Liver (tissue), 9 donors: ENCODE data around the gene PLCB3. TPM values are rescaled to one million over a fixed set of nuclear protein-coding genes. Genes with fewer than 3 reads are reported as not detected.

Source experiments
- DNase-seq: peaks from one replicate; pipeline ENCODE4 v3.0.0-alpha.2; 2017; ENCODE audit warnings: low spot score
- H3K27ac ChIP-seq, 2 donors: one replicate each; pipeline ENCODE4 v1.7.0; 2013; ENCODE audit warnings: inconsistent platforms in 2 of 2, low read length in 2 of 2, control low read depth in 1 of 2, low read depth in 1 of 2, mild to moderate bottlenecking in 1 of 2
- H3K27me3 ChIP-seq, 4 donors: one replicate each; pipeline versions ENCODE4 v1.6.1 to v1.7.0; 2013; ENCODE audit warnings: low read length in 3 of 4, inconsistent platforms in 1 of 4, mild to moderate bottlenecking in 1 of 4, moderate library complexity in 1 of 4; ENCODE audit not compliant: control insufficient read depth in 4 of 4, insufficient read depth in 4 of 4
- H3K36me3 ChIP-seq, 4 donors: one replicate each; pipeline versions ENCODE4 v1.6.1 to v1.7.0; 2013; ENCODE audit warnings: low read length in 3 of 4, mild to moderate bottlenecking in 3 of 4, low read depth in 1 of 4, moderate library complexity in 1 of 4; ENCODE audit not compliant: control insufficient read depth in 4 of 4, insufficient read depth in 3 of 4
- H3K4me1 ChIP-seq, 4 donors: one replicate each; pipeline versions ENCODE4 v1.6.1 to v1.7.0; 2013; ENCODE audit warnings: low read length in 3 of 4, mild to moderate bottlenecking in 3 of 4, moderate library complexity in 1 of 4; ENCODE audit not compliant: control insufficient read depth in 4 of 4, insufficient read depth in 4 of 4
- H3K4me3 ChIP-seq, 3 donors: one replicate each; pipeline versions ENCODE4 v1.6.1 to v1.7.0; 2013; ENCODE audit warnings: low read length in 3 of 3, control low read depth in 1 of 3, low read depth in 1 of 3, mild to moderate bottlenecking in 1 of 3
- H3K9ac ChIP-seq, 2 donors: one replicate each; pipeline ENCODE4 v1.7.0; 2013; ENCODE audit warnings: low read length in 2 of 2, mild to moderate bottlenecking in 2 of 2, moderate library complexity in 2 of 2, control low read depth in 1 of 2, low read depth in 1 of 2
- H3K9me3 ChIP-seq, 4 donors: one replicate each; pipeline versions ENCODE4 v1.6.1 to v1.7.0; 2013; ENCODE audit warnings: low read length in 3 of 4; ENCODE audit not compliant: control insufficient read depth in 4 of 4
- CTCF ChIP-seq: fragments of 150-350 bp; IDR thresholded peaks from 2 replicates; pipeline ENCODE4 v1.5.1; 2017; ENCODE audit warnings: improper control_type of control experiment, low read depth, low read length; ENCODE audit not compliant: missing input control
- EGR1 ChIP-seq, 2 donors: IDR thresholded peaks; 2 replicates each; pipeline ENCODE4 v1.6.1; 2016 to 2018; ENCODE audit warnings: antibody characterized with exemption in 2 of 2, low read depth in 2 of 2
- FOXA1 ChIP-seq: IDR thresholded peaks from 2 replicates; pipeline ENCODE4 v1.6.1; 2016; ENCODE audit warnings: antibody characterized with exemption
- FOXA2 ChIP-seq: IDR thresholded peaks from 2 replicates; pipeline ENCODE4 v1.6.1; 2016; ENCODE audit warnings: antibody characterized with exemption
- GABPA ChIP-seq, 2 donors: IDR thresholded peaks in 1 of 2; conservative IDR thresholded peaks in 1 of 2; 2 replicates each; pipeline ENCODE4 v1.6.1; 2016; ENCODE audit warnings: antibody characterized with exemption in 2 of 2, mild to moderate bottlenecking in 1 of 2, moderate library complexity in 1 of 2
- HNF4A ChIP-seq, 2 donors: conservative IDR thresholded peaks; 2 replicates each; pipeline ENCODE4 v1.6.1; 2016; ENCODE audit warnings: antibody characterized with exemption in 2 of 2, mild to moderate bottlenecking in 2 of 2
- HNF4G ChIP-seq: IDR thresholded peaks from 2 replicates; pipeline ENCODE4 v1.6.1; 2016; ENCODE audit warnings: antibody characterized with exemption
- JUND ChIP-seq, 2 donors: IDR thresholded peaks; 2 replicates each; pipeline ENCODE4 v1.6.1; 2016; ENCODE audit warnings: antibody characterized with exemption in 2 of 2
- NR2F2 ChIP-seq: IDR thresholded peaks from 2 replicates; pipeline ENCODE4 v1.6.1; 2016; ENCODE audit warnings: antibody characterized with exemption
- RAD21 ChIP-seq, 2 donors: IDR thresholded peaks; 2 replicates each; pipeline ENCODE4 v1.6.1; 2016; ENCODE audit warnings: antibody characterized with exemption in 2 of 2, mild to moderate bottlenecking in 2 of 2
- RXRA ChIP-seq, 2 donors: IDR thresholded peaks; 2 replicates each; pipeline ENCODE4 v1.6.1; 2017 to 2018; ENCODE audit warnings: antibody characterized with exemption in 2 of 2, mild to moderate bottlenecking in 1 of 2
- SP1 ChIP-seq: IDR thresholded peaks from 2 replicates; pipeline ENCODE4 v1.6.1; 2018; ENCODE audit warnings: antibody characterized with exemption, mild to moderate bottlenecking
- TAF1 ChIP-seq: conservative IDR thresholded peaks from 2 replicates; pipeline ENCODE4 v1.6.1; 2016; ENCODE audit warnings: antibody characterized with exemption, mild to moderate bottlenecking
- YY1 ChIP-seq: IDR thresholded peaks from 2 replicates; pipeline ENCODE4 v1.6.1; 2016; ENCODE audit warnings: antibody characterized with exemption, mild to moderate bottlenecking
- ZBTB33 ChIP-seq: IDR thresholded peaks from 2 replicates; pipeline ENCODE4 v1.6.1; 2016; ENCODE audit warnings: antibody characterized with exemption
- WGBS: extraction: QIAGEN DNeasy Blood & Tissue Kit; methylation state at CpG from one replicate; pipeline ENCODE4 v1.1.7; 2013; 5-methylcytosine and 5-hydroxymethylcytosine counted together
- polyA plus RNA-seq, 2 donors: library from polyadenylated mRNA; stranded (reverse) in 1 of 2; unstranded in 1 of 2; fragments of 200-250 nt in 1 of 2; fragments of >200 nt in 1 of 2; fragmentation: Nextera tagmentation in 1 of 2; extraction: Ambion mirVana in 1 of 2; gene quantifications; one replicate each; pipeline versions ENCODE4 v1.2.1 to v1.2.3, GENCODE V29; 2013 to 2015
- total RNA-seq, 2 donors: library from RNA; depleted of rRNA; stranded (reverse); fragments of >200 nt; gene quantifications; one replicate each; pipeline ENCODE4 v1.2.3, GENCODE V29; 2014
- TF ChIP-seq, protein P1 (sequence below): IDR thresholded peaks from 2 replicates; pipeline ENCODE4 v1.6.1; 2016; ENCODE audit warnings: antibody characterized with exemption, mild to moderate bottlenecking
- TF ChIP-seq, protein P2 (sequence below): IDR thresholded peaks from 2 replicates; pipeline ENCODE4 v1.6.1; 2016; ENCODE audit warnings: antibody characterized with exemption
- TF ChIP-seq, protein P3 (sequence below): IDR thresholded peaks from 2 replicates; pipeline ENCODE4 v1.6.1; 2016; ENCODE audit warnings: antibody characterized with exemption
- donor health status: healthy.
- donor health status: healthy.
- donor health status: healthy.
- donor health status: healthy.
- donor health status: healthy.

PLCB3 gene
- total and polyA plus RNA-seq, 4 donors, result 0.79 to 8.5 (median 5.4) TPM

DNA sequence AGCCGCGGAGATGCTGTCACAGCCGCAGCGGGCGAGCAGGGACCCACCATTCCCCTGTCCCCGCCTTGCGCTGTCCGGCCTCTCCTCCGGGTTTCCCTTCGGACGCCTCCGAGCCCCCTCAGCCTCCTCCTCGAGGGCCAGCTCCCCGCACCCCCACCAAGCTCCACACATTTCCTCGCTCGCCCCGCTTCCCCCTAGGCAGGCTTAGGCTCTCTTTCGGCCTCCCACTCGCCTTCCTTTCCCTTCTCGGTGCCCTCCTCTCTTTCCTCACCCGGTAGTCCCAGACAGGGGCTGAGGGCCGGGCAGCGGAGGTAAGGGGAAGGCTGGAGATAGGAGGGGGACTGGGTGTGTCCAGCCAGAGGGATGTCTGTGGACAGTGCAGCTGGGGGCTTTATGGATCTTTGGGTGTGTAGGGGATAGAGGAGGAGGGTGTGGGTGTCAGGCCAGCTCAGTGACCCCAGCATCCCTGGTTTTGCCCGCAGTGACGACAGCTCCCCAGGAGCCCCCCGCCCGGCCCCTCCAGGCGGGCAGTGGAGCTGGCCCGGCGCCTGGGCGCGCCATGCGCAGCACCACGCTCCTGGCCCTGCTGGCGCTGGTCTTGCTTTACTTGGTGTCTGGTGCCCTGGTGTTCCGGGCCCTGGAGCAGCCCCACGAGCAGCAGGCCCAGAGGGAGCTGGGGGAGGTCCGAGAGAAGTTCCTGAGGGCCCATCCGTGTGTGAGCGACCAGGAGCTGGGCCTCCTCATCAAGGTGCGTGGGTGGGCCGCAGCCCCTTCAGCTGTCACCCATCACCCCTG lies 41.3 kb downstream of the PLCB3 start:
- Histone ChIP-seq H3K9me3 (no peaks in the 10 kb centered on the region), H3K9ac (no peak overlapping the region), H3K27me3 (peaks cover 2 to 22% (median 6%) of the 10 kb centered on the region in 4 donors), H3K36me3 (no peaks in the 10 kb centered on the region), H3K4me1 (peaks cover 0 to 25% (median 8%) of the 10 kb centered on the region in 4 donors), H3K27ac (no peak overlapping the region), H3K4me3 (peak overlapping the region in 1 of 3 donors; percentile 32)
- WGBS, result 31% methylated on average over 42 of the region's 42 CpGs
- no peak for DNase-seq
- no peak for TF ChIP-seq RXRA (IDR thresholded peaks at IDR 0.05)
- TF ChIP-seq YY1, result no peak

DNA sequence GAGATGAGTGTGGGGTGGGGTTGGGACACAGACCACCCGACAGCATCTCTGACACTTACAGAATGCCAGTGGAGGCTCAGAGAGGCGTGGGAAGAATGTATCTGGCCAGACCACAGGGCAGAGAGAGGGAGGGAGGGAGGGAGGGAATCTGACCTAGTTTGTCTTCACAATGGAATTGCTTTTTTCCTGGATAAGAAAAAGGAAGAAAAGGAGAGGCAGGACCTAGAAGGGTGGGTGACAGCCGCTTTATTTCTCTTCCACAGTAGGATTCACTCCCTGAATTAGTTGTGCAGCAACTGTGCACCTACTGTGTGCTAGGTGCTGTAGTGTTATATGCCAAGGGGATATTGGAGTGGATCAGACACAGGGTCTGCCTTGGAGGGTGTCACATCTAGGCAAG lies 43.4 kb downstream of the PLCB3 start:
- no peak for TF ChIP-seq TAF1
- no peak for TF ChIP-seq HNF4G
- TF ChIP-seq JUND (IDR thresholded peaks at IDR 0.05), result no peak
- no peak for TF ChIP-seq SP1
- TF ChIP-seq GABPA (IDR thresholded peaks at IDR 0.05 in 1 of 2, conservative IDR thresholded peaks at IDR 0.05 in 1 of 2), result no peak
- TF ChIP-seq, protein P1, sequence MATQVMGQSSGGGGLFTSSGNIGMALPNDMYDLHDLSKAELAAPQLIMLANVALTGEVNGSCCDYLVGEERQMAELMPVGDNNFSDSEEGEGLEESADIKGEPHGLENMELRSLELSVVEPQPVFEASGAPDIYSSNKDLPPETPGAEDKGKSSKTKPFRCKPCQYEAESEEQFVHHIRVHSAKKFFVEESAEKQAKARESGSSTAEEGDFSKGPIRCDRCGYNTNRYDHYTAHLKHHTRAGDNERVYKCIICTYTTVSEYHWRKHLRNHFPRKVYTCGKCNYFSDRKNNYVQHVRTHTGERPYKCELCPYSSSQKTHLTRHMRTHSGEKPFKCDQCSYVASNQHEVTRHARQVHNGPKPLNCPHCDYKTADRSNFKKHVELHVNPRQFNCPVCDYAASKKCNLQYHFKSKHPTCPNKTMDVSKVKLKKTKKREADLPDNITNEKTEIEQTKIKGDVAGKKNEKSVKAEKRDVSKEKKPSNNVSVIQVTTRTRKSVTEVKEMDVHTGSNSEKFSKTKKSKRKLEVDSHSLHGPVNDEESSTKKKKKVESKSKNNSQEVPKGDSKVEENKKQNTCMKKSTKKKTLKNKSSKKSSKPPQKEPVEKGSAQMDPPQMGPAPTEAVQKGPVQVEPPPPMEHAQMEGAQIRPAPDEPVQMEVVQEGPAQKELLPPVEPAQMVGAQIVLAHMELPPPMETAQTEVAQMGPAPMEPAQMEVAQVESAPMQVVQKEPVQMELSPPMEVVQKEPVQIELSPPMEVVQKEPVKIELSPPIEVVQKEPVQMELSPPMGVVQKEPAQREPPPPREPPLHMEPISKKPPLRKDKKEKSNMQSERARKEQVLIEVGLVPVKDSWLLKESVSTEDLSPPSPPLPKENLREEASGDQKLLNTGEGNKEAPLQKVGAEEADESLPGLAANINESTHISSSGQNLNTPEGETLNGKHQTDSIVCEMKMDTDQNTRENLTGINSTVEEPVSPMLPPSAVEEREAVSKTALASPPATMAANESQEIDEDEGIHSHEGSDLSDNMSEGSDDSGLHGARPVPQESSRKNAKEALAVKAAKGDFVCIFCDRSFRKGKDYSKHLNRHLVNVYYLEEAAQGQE, result no peak
- no peak for TF ChIP-seq HNF4A (conservative IDR thresholded peaks at IDR 0.05)
- TF ChIP-seq YY1, result no peak
- no peak for TF ChIP-seq ZBTB33
- TF ChIP-seq NR2F2, result no peak
- TF ChIP-seq FOXA1, result no peak
- TF ChIP-seq RAD21 (IDR thresholded peaks at IDR 0.05), result no peak
- TF ChIP-seq FOXA2, result no peak
- no peak for TF ChIP-seq CTCF
- no peak for TF ChIP-seq EGR1 (IDR thresholded peaks at IDR 0.05; ENCODE audit: low read depth in 2 of 2)
- TF ChIP-seq, protein P2, sequence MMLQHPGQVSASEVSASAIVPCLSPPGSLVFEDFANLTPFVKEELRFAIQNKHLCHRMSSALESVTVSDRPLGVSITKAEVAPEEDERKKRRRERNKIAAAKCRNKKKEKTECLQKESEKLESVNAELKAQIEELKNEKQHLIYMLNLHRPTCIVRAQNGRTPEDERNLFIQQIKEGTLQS, result no peak
- TF ChIP-seq RXRA (IDR thresholded peaks at IDR 0.05), result no peak
- TF ChIP-seq, protein P3, sequence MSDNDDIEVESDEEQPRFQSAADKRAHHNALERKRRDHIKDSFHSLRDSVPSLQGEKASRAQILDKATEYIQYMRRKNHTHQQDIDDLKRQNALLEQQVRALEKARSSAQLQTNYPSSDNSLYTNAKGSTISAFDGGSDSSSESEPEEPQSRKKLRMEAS, result no peak
- WGBS, result 69% methylated on average over 3 of the region's 3 CpGs
- peaks cover 4 to 28% (median 9%) of the 10 kb centered on the region in 4 donors for H3K27me3 ChIP-seq

More for the DNA sequence above, 43.4 kb downstream of the PLCB3 start:
- Histone ChIP-seq H3K9me3 (no peaks in the 10 kb centered on the region), H3K4me1 (peaks cover 8 to 29% (median 13%) of the 10 kb centered on the region in 4 donors), H3K36me3 (no peaks in the 10 kb centered on the region), H3K9ac (no peak overlapping the region), H3K27ac (no peak overlapping the region), H3K4me3 (no peak overlapping the region)
- no peak for DNase-seq
